Kidney (tissue), 14 donors: ENCODE results near the gene DSCAML1. TPM values are rescaled to one million over a fixed set of nuclear protein-coding genes. Genes with fewer than 3 reads are reported as not detected.
A peak's percentile ranks its signal among the peaks of the same experiment; 100 is the strongest.

Experiments used
- DNase-seq, 5 donors: peaks; one replicate each; pipeline ENCODE4 v3.0.0-alpha.2; 2013 to 2020
- FAIRE-seq: peaks from 2 replicates; lab custom pipeline; 2012; peaks lifted over from hg19 to GRCh38; lab: Jason Lieb, UNC
- H3K27ac ChIP-seq, 2 donors: one replicate each; pipeline ENCODE4 v1.7.0; 2013; ENCODE audit warnings: low read depth in 2 of 2, low read length in 2 of 2, inconsistent platforms in 1 of 2
- H3K27me3 ChIP-seq: one replicate; pipeline ENCODE4 v1.7.1; 2013; ENCODE audit warnings: low read length, inconsistent platforms; ENCODE audit not compliant: control insufficient read depth, insufficient read depth
- H3K36me3 ChIP-seq, 3 donors: one replicate each; pipeline versions ENCODE4 v1.7.0 to v1.7.1; 2013; ENCODE audit warnings: low read length in 3 of 3, control low read depth in 1 of 3, inconsistent platforms in 1 of 3; ENCODE audit not compliant: insufficient read depth in 3 of 3, control insufficient read depth in 2 of 3
- H3K4me1 ChIP-seq, 3 donors: one replicate each; pipeline versions ENCODE4 v1.7.0 to v1.7.1; 2013; ENCODE audit warnings: low read length in 3 of 3, inconsistent platforms in 1 of 3, low read depth in 1 of 3; ENCODE audit not compliant: control insufficient read depth in 2 of 3, insufficient read depth in 2 of 3
- H3K4me3 ChIP-seq, 3 donors: one replicate each; pipeline versions ENCODE4 v1.7.0 to v1.8.1; 2013; ENCODE audit warnings: low read length in 3 of 3, control low read depth in 1 of 3, inconsistent platforms in 1 of 3
- H3K9ac ChIP-seq, 3 donors: one replicate each; pipeline versions ENCODE4 v1.7.0 to v1.7.1; 2013; ENCODE audit warnings: low read length in 3 of 3, control low read depth in 1 of 3, inconsistent platforms in 1 of 3
- H3K9me3 ChIP-seq, 3 donors: one replicate each; pipeline versions ENCODE4 v1.7.0 to v1.7.1; 2013; ENCODE audit warnings: low read length in 3 of 3, control low read depth in 1 of 3, inconsistent platforms in 1 of 3; ENCODE audit not compliant: control insufficient read depth in 2 of 3, insufficient read depth in 1 of 3
- CTCF ChIP-seq: IDR thresholded peaks from 3 replicates; pipeline ENCODE4 v1.5.1; 2012; ENCODE audit warnings: mild to moderate bottlenecking, moderate library complexity, borderline replicate concordance; ENCODE audit not compliant: insufficient read depth; ENCODE audit errors: extremely low read depth
- intact Hi-C: fragments of 100-400 bp; cut with DNase I; formaldehyde crosslinking; loops from one replicate; pipeline ENCODE4 v1.11.1; 2022
- polyA plus RNA-seq: library from polyadenylated mRNA; stranded (reverse); fragments of 350-450 nt; fragmentation: Illumina TruSeq; extraction: RNeasy Lipid Tissue Mini Kit (QIAGEN cat#74804); gene quantifications from one replicate; pipeline ENCODE4 v1.2.3, GENCODE V29; 2014; ENCODE audit warnings: low read depth, low replicate concordance; ENCODE audit not compliant: insufficient read depth
- total RNA-seq: library from RNA; stranded (reverse); fragmentation: NEBNext Ultra II Directional; extraction: Animal tissue kit (Norgen Biotek cat#: 25700); gene quantifications from one replicate; pipeline ENCODE4 v1.2.1, GENCODE V29; 2021
- donor health status: control.
- donor health status: control.
- donor health status: control.
- donor health status: control.
- donor health status: control.
- donor health status: DM: yes; HTN: yes; CAD: no.
- donor health status: Normal renal cell carcinoma (clear cell type).

The DSCAML1 gene
- total and polyA plus RNA-seq, 2 donors from 2014 or later: 0.95 to 17.3 TPM

DNA sequence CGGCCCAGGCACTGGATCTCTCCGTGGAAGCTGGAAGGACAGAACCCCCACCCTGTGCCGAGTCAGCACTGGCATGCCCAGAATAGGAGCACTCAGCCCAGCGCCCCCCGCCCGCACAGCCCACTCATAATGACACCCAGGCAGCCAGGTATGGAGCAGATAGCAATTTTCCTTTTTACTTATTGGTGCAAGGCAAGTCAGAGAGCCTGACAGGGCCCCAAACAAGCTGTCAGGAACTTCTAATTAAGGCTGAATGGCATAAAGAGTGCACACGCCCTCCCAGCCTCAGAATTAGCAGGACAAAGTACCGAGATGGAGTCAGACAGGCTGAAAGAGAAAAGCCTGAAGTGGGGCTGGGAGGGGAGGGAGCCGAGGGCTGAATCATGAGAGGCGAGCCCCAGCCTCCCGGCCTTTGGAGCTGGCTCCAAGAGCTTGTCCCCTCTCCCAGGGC, 76.9 kb downstream of the DSCAML1 start:
- no peak for TF ChIP-seq CTCF
- H3K4me3 ChIP-seq: no peak overlapping the region
- no peaks in the 10 kb centered on the region for H3K36me3 ChIP-seq
- no peak overlapping the region for H3K27ac ChIP-seq
- peaks cover 4% of the 10 kb centered on the region for H3K27me3 ChIP-seq
- H3K4me1 ChIP-seq: peaks cover 0 to 8% (median 6%) of the 10 kb centered on the region in 3 donors
- no peaks in the 10 kb centered on the region for H3K9me3 ChIP-seq
- DNase-seq (peak in 1 of 5 donors; percentile 40), FAIRE-seq (no peak)
- intact Hi-C loops: no loop called here
- H3K9ac ChIP-seq: no peak overlapping the region

DNA sequence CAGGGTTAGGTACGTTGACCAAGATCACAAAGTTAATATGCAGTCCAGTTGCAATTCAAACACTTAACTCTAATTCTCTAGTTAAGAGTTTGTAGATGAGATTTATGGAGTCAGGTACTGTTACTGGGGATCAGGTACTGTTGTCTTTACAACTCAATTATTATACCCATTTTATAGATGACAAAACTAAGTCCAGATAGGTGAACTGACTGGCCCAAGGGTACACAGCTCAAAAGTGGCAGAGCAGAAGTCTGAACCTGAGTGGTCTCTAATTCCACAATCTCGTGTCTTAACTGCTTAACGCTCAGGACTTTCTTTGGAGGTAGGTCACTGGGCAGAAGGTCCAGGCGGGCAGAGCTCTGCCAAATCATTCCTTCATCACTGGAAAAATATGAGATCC, 77.5 kb downstream of the DSCAML1 start:
- Histone ChIP-seq H3K4me1 (peaks cover 0 to 6% (median 5%) of the 10 kb centered on the region in 3 donors), H3K4me3 (no peak overlapping the region), H3K9ac (no peak overlapping the region), H3K36me3 (no peaks in the 10 kb centered on the region), H3K27me3 (peaks cover 4% of the 10 kb centered on the region), H3K27ac (no peak overlapping the region), H3K9me3 (no peaks in the 10 kb centered on the region)
- intact Hi-C loops: no loop called here
- FAIRE-seq (no peak), DNase-seq (no peak)
- no peak for TF ChIP-seq CTCF

DNA sequence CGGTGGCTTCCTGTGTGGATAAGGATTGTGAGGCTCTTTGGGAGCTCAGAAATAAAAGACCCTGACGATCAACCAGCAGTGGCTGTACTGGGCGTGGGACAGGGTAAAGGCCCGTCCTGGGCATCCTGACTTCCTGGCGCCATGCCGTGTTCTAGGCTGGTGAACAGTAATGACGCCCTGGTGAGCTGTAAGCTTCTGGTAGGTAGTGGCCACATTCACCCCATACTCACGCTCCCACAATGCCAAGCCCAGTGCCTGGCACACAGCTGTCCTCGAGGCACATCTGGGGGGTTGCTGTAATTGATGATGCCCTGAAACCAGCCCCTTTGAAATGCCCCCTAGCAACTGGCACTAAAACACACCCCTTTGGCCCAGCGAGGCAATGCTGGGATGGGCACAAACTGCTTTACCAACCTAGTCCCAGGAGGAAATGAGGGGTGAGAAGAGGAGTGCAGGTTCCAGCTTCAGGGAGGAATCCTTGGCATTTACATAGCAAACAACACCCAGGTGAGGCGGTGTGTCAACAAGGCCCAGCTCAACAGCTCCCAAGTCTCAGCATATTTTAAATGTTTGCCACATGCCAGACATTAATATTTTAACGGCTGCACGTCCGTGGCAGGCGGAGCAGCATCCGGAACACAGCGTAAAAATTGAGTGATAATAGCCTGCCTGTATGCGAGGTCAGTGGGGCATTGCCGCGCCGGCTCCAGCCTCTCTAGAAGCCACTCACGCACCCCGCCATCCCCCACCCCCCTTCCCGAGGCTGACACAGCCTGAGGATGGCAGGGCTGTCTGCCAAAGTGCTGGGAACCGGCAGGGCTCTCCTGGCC, 79.3 kb downstream of the DSCAML1 start:
- Histone ChIP-seq H3K27me3 (peaks cover 4% of the 10 kb centered on the region), H3K9me3 (no peaks in the 10 kb centered on the region), H3K27ac (no peak overlapping the region), H3K4me3 (no peak overlapping the region), H3K4me1 (peaks cover 0 to 6% (median 3%) of the 10 kb centered on the region in 3 donors), H3K36me3 (no peaks in the 10 kb centered on the region), H3K9ac (no peak overlapping the region)
- DNase-seq (peak in 4 of 5 donors; percentile 40 to 82 (median 47)), FAIRE-seq (no peak)
- no peak for TF ChIP-seq CTCF
- intact Hi-C loops: no loop called here
